ENCODE measurements around the gene IGF2.

IGF2 gene

GRCh38 chr11:2097998-2098690 lies 41.0 kb downstream of the IGF2 start:
- Histone ChIP-seq H2AFZ (ENCODE audit: low read depth) (no peak overlapping the region), H3K9ac (no peak overlapping the region), H3K4me3 (IDR thresholded peaks at IDR 0.05; ENCODE audit: insufficient read depth, low read depth, low read length) (no peak overlapping the region), H3K27me3 (ENCODE audit: insufficient read depth, low read depth) (peaks cover 63% of the 10 kb centered on the region; the same call in 1 of the 2 replicates), H3K36me3 (ENCODE audit: insufficient read depth) (no peaks in the 10 kb centered on the region), H3K4me2 (no peak overlapping the region), H3K27ac (no peak overlapping the region), H4K20me1 (ENCODE audit: insufficient read depth) (no peaks in the 10 kb centered on the region), H3K4me1 (ENCODE audit: low read depth, poor library complexity, severe bottlenecking) (peaks cover 7% of the 10 kb centered on the region), H3K79me2 (ENCODE audit: insufficient read depth, low read depth) (no peaks in the 10 kb centered on the region)
- no peak for TF ChIP-seq CTCF (conservative IDR thresholded peaks at IDR 0.05; ENCODE audit: low read depth, low read length)

GRCh38 chr11:2097356-2097997 lies 41.7 kb downstream of the IGF2 start:
- no peaks in the 10 kb centered on the region for H3K79me2 ChIP-seq (ENCODE audit: insufficient read depth, low read depth)
- H3K9ac ChIP-seq, result no peak overlapping the region
- peaks cover 13% of the 10 kb centered on the region for H3K4me1 ChIP-seq (ENCODE audit: low read depth, poor library complexity, severe bottlenecking)
- H3K27me3 ChIP-seq (ENCODE audit: insufficient read depth, low read depth), result peaks cover 62% of the 10 kb centered on the region; the same call in 1 of the 2 replicates
- no peak overlapping the region for H3K4me2 ChIP-seq
- no peak for TF ChIP-seq CTCF (conservative IDR thresholded peaks at IDR 0.05; ENCODE audit: low read depth, low read length)
- no peaks in the 10 kb centered on the region for H4K20me1 ChIP-seq (ENCODE audit: insufficient read depth)
- no peaks in the 10 kb centered on the region for H3K36me3 ChIP-seq (ENCODE audit: insufficient read depth)
- no peak overlapping the region for H3K4me3 ChIP-seq (IDR thresholded peaks at IDR 0.05; ENCODE audit: insufficient read depth, low read depth, low read length)
- no peak overlapping the region for H3K27ac ChIP-seq
- H2AFZ ChIP-seq (ENCODE audit: low read depth), result no peak overlapping the region

GRCh38 chr11:2096919-2097301 lies 42.3 kb downstream of the IGF2 start:
- no peak overlapping the region for H3K9ac ChIP-seq
- no peak overlapping the region for H2AFZ ChIP-seq (ENCODE audit: low read depth)
- no peak overlapping the region for H3K4me2 ChIP-seq

More at GRCh38 chr11:2096919-2097301, 42.3 kb downstream of the IGF2 start:
- Histone ChIP-seq H3K27me3 (ENCODE audit: insufficient read depth, low read depth) (peaks cover 64% of the 10 kb centered on the region; the same call in 1 of the 2 replicates), H4K20me1 (ENCODE audit: insufficient read depth) (no peaks in the 10 kb centered on the region), H3K27ac (no peak overlapping the region), H3K79me2 (ENCODE audit: insufficient read depth, low read depth) (no peaks in the 10 kb centered on the region), H3K36me3 (ENCODE audit: insufficient read depth) (no peaks in the 10 kb centered on the region), H3K4me3 (IDR thresholded peaks at IDR 0.05; ENCODE audit: insufficient read depth, low read depth, low read length) (no peak overlapping the region), H3K4me1 (ENCODE audit: low read depth, poor library complexity, severe bottlenecking) (peaks cover 13% of the 10 kb centered on the region)
- no peak for TF ChIP-seq CTCF (conservative IDR thresholded peaks at IDR 0.05; ENCODE audit: low read depth, low read length)
